ENCODE data around the gene RHOH. TPM values are rescaled to one million over a fixed set of nuclear protein-coding genes. Genes with fewer than 3 reads are reported as not detected.

Gene RHOH
- total RNA-seq, 6 experiments from 2014 or later, result not detected

- peaks cover 5% of the 10 kb centered on the region; the same call in 1 of the 2 replicates for H3K4me1 Mint-ChIP-seq (ENCODE audit: low read depth)
- no peak for TF ChIP-seq CTCF (IDR thresholded peaks at IDR 0.05)
- no peak for DNase-seq
- peaks cover 32% of the 10 kb centered on the region for H3K27me3 Mint-ChIP-seq (ENCODE audit: insufficient read depth)
- no peaks in the 10 kb centered on the region for H3K9me3 Mint-ChIP-seq
- H3K27ac Mint-ChIP-seq, result no peak overlapping the region
- no peak overlapping the region for H3K4me3 Mint-ChIP-seq
- H3K36me3 Mint-ChIP-seq (ENCODE audit: low read depth), result no peaks in the 10 kb centered on the region
These were observed 5.1 kb downstream of the RHOH start for GRCh38 chr4:40201898-40202297.

- H3K9me3 Mint-ChIP-seq, result no peaks in the 10 kb centered on the region
- H3K4me1 Mint-ChIP-seq (ENCODE audit: low read depth), result peaks cover 5% of the 10 kb centered on the region; the same call in 1 of the 2 replicates
- DNase-seq, result no peak
- no peaks in the 10 kb centered on the region for H3K36me3 Mint-ChIP-seq (ENCODE audit: low read depth)
- peaks cover 32% of the 10 kb centered on the region for H3K27me3 Mint-ChIP-seq (ENCODE audit: insufficient read depth)
- no peak for TF ChIP-seq CTCF (IDR thresholded peaks at IDR 0.05)
- H3K4me3 Mint-ChIP-seq, result no peak overlapping the region
- no peak overlapping the region for H3K27ac Mint-ChIP-seq
These were observed 5.6 kb downstream of the RHOH start for GRCh38 chr4:40202474-40202873.

- no peak overlapping the region for H3K27ac Mint-ChIP-seq
These were observed 7.9 kb downstream of the RHOH start for GRCh38 chr4:40204507-40205258.

GRCh38 chr4:40205259-40206198 lies 8.7 kb downstream of the RHOH start:
- H3K4me1 Mint-ChIP-seq (ENCODE audit: low read depth), result peaks cover 2% of the 10 kb centered on the region; the same call in 1 of the 2 replicates
- no peak for TF ChIP-seq CTCF (IDR thresholded peaks at IDR 0.05)
- H3K4me3 Mint-ChIP-seq, result no peak overlapping the region
- peaks cover 29% of the 10 kb centered on the region for H3K27me3 Mint-ChIP-seq (ENCODE audit: insufficient read depth)
- DNase-seq, result no peak
- no peaks in the 10 kb centered on the region for H3K36me3 Mint-ChIP-seq (ENCODE audit: low read depth)
- H3K27ac Mint-ChIP-seq, result no peak overlapping the region
- H3K9me3 Mint-ChIP-seq, result no peaks in the 10 kb centered on the region

More at GRCh38 chr4:40204507-40205258, 7.9 kb downstream of the RHOH start:
- Mint-ChIP-seq H3K27me3 (ENCODE audit: insufficient read depth) (peaks cover 30% of the 10 kb centered on the region), H3K36me3 (ENCODE audit: low read depth) (no peaks in the 10 kb centered on the region), H3K9me3 (no peaks in the 10 kb centered on the region), H3K4me3 (no peak overlapping the region), H3K4me1 (ENCODE audit: low read depth) (peaks cover 5% of the 10 kb centered on the region; the same call in 1 of the 2 replicates)
- DNase-seq, result no peak
- TF ChIP-seq CTCF (IDR thresholded peaks at IDR 0.05), result no peak

- Mint-ChIP-seq H3K9me3 (no peaks in the 10 kb centered on the region), H3K27me3 (ENCODE audit: insufficient read depth) (peaks cover 28% of the 10 kb centered on the region), H3K4me1 (ENCODE audit: low read depth) (peaks cover 3% of the 10 kb centered on the region), H3K27ac (no peak overlapping the region), H3K4me3 (no peak overlapping the region), H3K36me3 (ENCODE audit: low read depth) (no peaks in the 10 kb centered on the region)
- no peak for TF ChIP-seq CTCF (IDR thresholded peaks at IDR 0.05)
- no peak for DNase-seq
These were observed 9.6 kb downstream of the RHOH start for GRCh38 chr4:40206426-40206825.
